AG04450 (cell line): ENCODE data around the gene NFX1. TPM values are rescaled to one million over a fixed set of nuclear protein-coding genes. Genes with fewer than 3 reads are reported as not detected.

ENCODE experiments used
- CTCF ChIA-PET: fragments of 300-600, 350-600 bp; formaldehyde crosslinking; extraction: SDS; loops from one replicate; lab custom pipeline; 2022; ENCODE audit warnings: antibody characterized with exemption, inconsistent platforms; lab: Charles Lee
- POLR2A ChIA-PET: fragments of 350-600 bp; formaldehyde crosslinking; extraction: SDS; loops from one replicate; lab custom pipeline; 2021; ENCODE audit warnings: antibody characterized with exemption, inconsistent platforms; lab: Yijun Ruan, JAX
- DNase-seq: peaks from one replicate; pipeline ENCODE4 v3.0.0-alpha.2; 2011; ENCODE audit warnings: low read depth, low spot score
- H3K27ac ChIP-seq: one replicate; pipeline ENCODE4 v1.5.1; 2012; ENCODE audit warnings: low read depth, low read length, control low read depth
- H3K27me3 ChIP-seq: one replicate; pipeline ENCODE4 v1.6.0; 2012; ENCODE audit warnings: low read length; ENCODE audit not compliant: control insufficient read depth, insufficient read depth
- H3K4me3 ChIP-seq: 2 replicates; pipeline ENCODE4 v1.5.1; 2011; ENCODE audit warnings: mild to moderate bottlenecking, low read depth, low read length, control low read depth
- H3K9me3 ChIP-seq: 2 replicates; pipeline ENCODE4 v1.5.1; 2012; ENCODE audit warnings: low read length; ENCODE audit not compliant: control insufficient read depth, insufficient read depth
- polyA plus RNA-seq: library from polyadenylated mRNA; depleted of rRNA; stranded (reverse); fragments of >200 nt; gene quantifications from 2 replicates; pipeline ENCODE4 v1.2.3, GENCODE V29; 2011
- TF ChIP-seq, protein P1 (sequence below): IDR thresholded peaks from 2 replicates; pipeline ENCODE4 v1.5.1; 2011; ENCODE audit warnings: low read depth, low read length, control low read depth, inconsistent platforms

NFX1 gene
- polyA plus RNA-seq, 1 experiment: 39.2 TPM

DNA sequence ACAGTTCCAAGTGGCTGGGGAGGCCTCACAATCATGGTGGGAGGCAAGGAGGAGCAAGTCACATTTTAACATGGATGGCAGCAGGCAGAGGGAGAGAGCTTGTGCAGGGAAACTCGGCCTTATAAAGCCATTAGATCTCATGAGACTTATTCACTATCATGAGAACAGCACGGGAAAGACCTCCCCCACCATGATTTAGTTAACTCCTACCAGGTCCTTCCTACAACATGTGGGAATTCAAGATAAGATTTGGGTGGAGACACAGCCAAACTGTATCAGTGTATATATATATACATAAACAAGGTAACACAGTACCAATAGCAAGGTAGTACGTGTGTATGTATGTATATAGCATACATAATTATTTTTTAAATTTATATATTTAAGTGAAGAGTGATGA lies 50.9 kb downstream of the NFX1 start:
- Histone ChIP-seq H3K4me3 (no peak overlapping the region), H3K9me3 (peaks cover 14% of the 10 kb centered on the region), H3K27me3 (no peaks in the 10 kb centered on the region), H3K27ac (no peak overlapping the region)
- DNase-seq: no peak
- ChIA-PET CTCF (no interaction called here), POLR2A (no interaction called here)
- TF ChIP-seq, protein P1, sequence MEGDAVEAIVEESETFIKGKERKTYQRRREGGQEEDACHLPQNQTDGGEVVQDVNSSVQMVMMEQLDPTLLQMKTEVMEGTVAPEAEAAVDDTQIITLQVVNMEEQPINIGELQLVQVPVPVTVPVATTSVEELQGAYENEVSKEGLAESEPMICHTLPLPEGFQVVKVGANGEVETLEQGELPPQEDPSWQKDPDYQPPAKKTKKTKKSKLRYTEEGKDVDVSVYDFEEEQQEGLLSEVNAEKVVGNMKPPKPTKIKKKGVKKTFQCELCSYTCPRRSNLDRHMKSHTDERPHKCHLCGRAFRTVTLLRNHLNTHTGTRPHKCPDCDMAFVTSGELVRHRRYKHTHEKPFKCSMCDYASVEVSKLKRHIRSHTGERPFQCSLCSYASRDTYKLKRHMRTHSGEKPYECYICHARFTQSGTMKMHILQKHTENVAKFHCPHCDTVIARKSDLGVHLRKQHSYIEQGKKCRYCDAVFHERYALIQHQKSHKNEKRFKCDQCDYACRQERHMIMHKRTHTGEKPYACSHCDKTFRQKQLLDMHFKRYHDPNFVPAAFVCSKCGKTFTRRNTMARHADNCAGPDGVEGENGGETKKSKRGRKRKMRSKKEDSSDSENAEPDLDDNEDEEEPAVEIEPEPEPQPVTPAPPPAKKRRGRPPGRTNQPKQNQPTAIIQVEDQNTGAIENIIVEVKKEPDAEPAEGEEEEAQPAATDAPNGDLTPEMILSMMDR: no peak

DNA sequence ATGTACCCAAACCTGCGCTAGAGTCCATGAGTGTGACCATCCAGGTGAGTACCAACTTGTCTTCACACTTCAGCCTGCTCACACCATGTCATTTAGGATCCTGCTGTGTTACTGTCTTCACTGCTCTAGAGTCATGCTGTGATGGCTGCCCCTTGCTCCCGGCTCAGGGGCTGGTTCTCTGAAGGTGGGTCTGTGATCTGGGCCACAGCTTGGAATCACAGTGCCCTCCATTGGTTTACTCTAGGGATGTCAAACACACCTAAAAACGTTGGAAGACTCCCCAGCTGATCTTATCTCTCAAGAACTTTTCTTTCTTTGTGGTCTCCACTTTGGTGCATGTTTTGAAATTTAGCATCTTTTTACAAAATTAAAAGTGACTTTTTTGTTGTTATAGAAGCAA lies 53.8 kb downstream of the NFX1 start:
- H3K27me3 ChIP-seq: no peaks in the 10 kb centered on the region
- no peak overlapping the region for H3K4me3 ChIP-seq
- peaks cover 9% of the 10 kb centered on the region for H3K9me3 ChIP-seq
- TF ChIP-seq, protein P1: no peak
- ChIA-PET POLR2A (no interaction called here), CTCF (no interaction called here)
- H3K27ac ChIP-seq: no peak overlapping the region
- no peak for DNase-seq

DNA sequence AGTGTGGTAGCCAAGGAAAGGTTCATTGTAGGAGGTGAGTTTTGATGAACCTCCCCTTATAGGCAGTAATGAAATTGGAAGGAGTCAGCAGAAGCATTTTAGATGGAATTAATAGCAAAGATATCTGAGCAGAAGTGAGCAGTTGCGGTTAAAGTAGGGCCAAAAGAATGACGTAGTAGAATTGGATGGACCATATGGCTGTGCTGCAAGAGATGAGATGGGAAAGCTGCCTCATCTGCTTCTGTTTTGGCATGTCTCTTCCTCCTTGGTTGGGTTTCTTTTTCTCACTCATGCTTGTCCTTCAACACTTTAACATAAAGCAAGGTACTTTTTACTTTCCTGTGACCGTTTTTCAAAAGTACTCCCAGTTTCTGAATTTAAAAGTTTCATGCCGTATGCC lies 56.2 kb downstream of the NFX1 start:
- DNase-seq: no peak
- CTCF ChIA-PET: no interaction called here
- POLR2A ChIA-PET: no interaction called here

DNA sequence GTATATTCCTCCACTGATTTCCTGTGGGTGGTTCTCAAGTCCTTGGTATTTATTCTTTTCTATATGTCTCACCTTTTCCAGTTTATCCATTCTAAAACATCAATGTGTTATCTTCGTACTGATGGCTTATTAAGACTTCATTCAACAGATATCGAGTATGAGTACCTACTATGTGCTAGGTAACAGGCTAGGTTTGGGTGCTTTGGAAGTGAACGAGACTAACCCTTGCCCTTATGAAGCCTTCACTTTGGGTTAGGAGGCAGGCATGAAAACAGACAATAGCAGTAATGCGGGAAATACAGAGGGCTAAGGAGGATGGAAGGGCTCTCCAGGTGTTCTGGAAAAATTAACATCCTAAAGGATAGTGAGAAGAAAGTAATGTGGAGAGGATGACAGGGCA lies 58.7 kb downstream of the NFX1 start:
- ChIA-PET CTCF (interaction anchor here (2.0 kb wide), 1 partner anchor 104 kb away, joined by 6 read pairs; no protein-coding TSS in a partner anchor), POLR2A (no interaction called here)
- Histone ChIP-seq H3K27ac (no peak overlapping the region), H3K27me3 (no peaks in the 10 kb centered on the region), H3K9me3 (no peaks in the 10 kb centered on the region), H3K4me3 (no peak overlapping the region)
- TF ChIP-seq, protein P1: no peak
- no peak for DNase-seq

More for the DNA sequence above, 56.2 kb downstream of the NFX1 start:
- no peaks in the 10 kb centered on the region for H3K27me3 ChIP-seq
- TF ChIP-seq, protein P1: no peak
- H3K9me3 ChIP-seq: no peaks in the 10 kb centered on the region
- H3K4me3 ChIP-seq: no peak overlapping the region
- no peak overlapping the region for H3K27ac ChIP-seq

DNA sequence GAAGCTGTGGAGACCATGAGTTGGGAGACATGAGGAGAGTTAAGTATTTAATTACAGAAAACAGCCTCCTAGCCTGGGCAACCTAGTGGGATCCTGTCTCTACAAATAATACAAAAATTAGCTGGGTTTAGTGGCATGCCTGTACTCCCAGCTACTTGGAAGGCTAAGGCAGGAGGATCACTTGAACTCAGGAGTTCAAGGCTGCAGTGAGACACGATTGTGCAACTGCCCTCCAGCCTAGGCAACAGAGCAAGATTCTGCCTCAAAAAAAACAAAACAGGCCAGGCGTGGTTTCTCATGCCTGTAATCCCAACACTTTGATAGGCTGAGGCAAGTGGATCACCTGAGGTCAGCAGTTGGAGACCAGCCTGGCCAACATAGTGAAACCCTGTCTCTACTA lies 59.4 kb downstream of the NFX1 start:
- no peak for DNase-seq
- Histone ChIP-seq H3K9me3 (no peaks in the 10 kb centered on the region), H3K27me3 (no peaks in the 10 kb centered on the region), H3K27ac (peak overlapping the region; percentile 42), H3K4me3 (no peak overlapping the region)
- CTCF ChIA-PET: interaction anchor here (2.0 to 2.5 kb wide), 2 partner anchors 25 to 103 kb away, joined by 6 to 16 read pairs; no protein-coding TSS in a partner anchor
- TF ChIP-seq, protein P1: no peak
- POLR2A ChIA-PET: interaction anchor here (1.4 kb wide), 1 partner anchor 59 kb away, joined by 3 read pairs; the partner anchor contains the start of gene NFX1
